ENCODE measurements around the gene MOCOS. TPM values are rescaled to one million over a fixed set of nuclear protein-coding genes. Genes with fewer than 3 reads are reported as not detected.
A peak's percentile ranks its signal among the peaks of the same experiment; 100 is the strongest.

Gene MOCOS
- total RNA-seq, 4 donors from 2014 or later: 0.46 to 2.8 (median 0.73) TPM

DNA sequence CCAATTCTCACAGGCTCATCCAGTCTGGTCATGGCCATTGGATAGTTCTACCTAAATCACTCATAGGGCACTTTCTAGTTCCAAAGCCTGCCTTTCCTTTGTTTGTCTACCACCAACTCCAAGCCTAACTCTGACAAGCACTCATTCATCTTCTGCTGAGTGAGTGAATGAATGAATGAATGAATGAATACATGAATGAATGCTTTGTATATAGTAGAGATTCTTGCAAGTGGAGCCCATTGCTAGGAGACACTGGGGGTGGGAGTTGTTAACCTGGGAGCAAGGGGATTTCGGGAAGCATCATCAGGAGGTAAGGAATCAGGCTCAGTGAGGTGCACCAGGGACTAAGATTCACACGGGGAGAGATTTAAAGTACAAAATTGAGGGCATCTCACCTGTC is 3.3 kb upstream of the MOCOS start:
- ATAC-seq: no peak
- no peak for DNase-seq
- TF ChIP-seq, protein P1, sequence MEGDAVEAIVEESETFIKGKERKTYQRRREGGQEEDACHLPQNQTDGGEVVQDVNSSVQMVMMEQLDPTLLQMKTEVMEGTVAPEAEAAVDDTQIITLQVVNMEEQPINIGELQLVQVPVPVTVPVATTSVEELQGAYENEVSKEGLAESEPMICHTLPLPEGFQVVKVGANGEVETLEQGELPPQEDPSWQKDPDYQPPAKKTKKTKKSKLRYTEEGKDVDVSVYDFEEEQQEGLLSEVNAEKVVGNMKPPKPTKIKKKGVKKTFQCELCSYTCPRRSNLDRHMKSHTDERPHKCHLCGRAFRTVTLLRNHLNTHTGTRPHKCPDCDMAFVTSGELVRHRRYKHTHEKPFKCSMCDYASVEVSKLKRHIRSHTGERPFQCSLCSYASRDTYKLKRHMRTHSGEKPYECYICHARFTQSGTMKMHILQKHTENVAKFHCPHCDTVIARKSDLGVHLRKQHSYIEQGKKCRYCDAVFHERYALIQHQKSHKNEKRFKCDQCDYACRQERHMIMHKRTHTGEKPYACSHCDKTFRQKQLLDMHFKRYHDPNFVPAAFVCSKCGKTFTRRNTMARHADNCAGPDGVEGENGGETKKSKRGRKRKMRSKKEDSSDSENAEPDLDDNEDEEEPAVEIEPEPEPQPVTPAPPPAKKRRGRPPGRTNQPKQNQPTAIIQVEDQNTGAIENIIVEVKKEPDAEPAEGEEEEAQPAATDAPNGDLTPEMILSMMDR (IDR thresholded peaks at IDR 0.05 in 4 of 5, conservative IDR thresholded peaks at IDR 0.05 in 1 of 5): no peak
- TF ChIP-seq POLR2A (IDR thresholded peaks at IDR 0.05): no peak
- H3K27me3 ChIP-seq: peaks cover 5 to 19% (median 19%) of the 10 kb centered on the region in 3 donors
- intact Hi-C loops (cut with DNase I; ENCODE audit: low total_unique reads): loop anchor here (10.0 kb wide), 1 partner anchor 101 kb away; no protein-coding TSS in a partner anchor
- no peak overlapping the region for H3K4me3 ChIP-seq
- in situ Hi-C loops (cut with MboI; ENCODE audit: low sequenced_read_pairs in 4 of 4): no loop called here
- peaks cover 8 to 13% of the 10 kb centered on the region in 2 donors for H3K4me1 ChIP-seq
- no peaks in the 10 kb centered on the region for H3K9me3 ChIP-seq
- H3K36me3 ChIP-seq: no peaks in the 10 kb centered on the region
- H3K27ac ChIP-seq: no peak overlapping the region

DNA sequence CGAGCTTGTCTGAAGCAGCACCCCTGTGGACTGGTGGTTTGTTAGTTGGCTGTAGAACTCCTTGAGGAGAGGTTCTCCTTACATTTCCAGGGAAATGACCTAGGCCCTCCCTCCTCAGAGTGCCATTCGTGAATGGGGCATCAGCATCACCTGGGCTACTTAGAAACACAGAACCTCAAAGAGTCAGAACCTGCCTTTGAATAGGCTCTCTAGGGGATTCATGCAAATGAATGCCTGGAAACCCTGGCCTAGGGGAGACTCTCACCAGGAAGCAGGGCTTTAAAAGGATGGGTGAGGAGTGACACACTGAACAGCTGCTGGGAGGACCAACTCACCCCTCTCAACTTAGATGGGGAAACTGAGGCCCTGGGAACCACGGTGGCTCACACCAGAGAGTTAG is 2.1 kb upstream of the MOCOS start:
- H3K4me3 ChIP-seq: no peak overlapping the region
- TF ChIP-seq POLR2A (IDR thresholded peaks at IDR 0.05): no peak
- TF ChIP-seq, protein P1 (IDR thresholded peaks at IDR 0.05 in 4 of 5, conservative IDR thresholded peaks at IDR 0.05 in 1 of 5): no peak
- DNase-seq: no peak
- no peaks in the 10 kb centered on the region for H3K36me3 ChIP-seq
- ATAC-seq: no peak
- in situ Hi-C loops (cut with MboI; ENCODE audit: low sequenced_read_pairs in 4 of 4) (no loop called here), intact Hi-C loops (cut with DNase I; ENCODE audit: low total_unique reads) (loop anchor here (5.0 to 10.0 kb wide), 3 partner anchors 100 to 387 kb away; partner anchors contain the start of gene RPRD1A)
- H3K27me3 ChIP-seq: peaks cover 5 to 19% (median 19%) of the 10 kb centered on the region in 3 donors
- no peak overlapping the region for H3K27ac ChIP-seq
- H3K9me3 ChIP-seq: no peaks in the 10 kb centered on the region
- peaks cover 7 to 8% of the 10 kb centered on the region in 2 donors for H3K4me1 ChIP-seq

DNA sequence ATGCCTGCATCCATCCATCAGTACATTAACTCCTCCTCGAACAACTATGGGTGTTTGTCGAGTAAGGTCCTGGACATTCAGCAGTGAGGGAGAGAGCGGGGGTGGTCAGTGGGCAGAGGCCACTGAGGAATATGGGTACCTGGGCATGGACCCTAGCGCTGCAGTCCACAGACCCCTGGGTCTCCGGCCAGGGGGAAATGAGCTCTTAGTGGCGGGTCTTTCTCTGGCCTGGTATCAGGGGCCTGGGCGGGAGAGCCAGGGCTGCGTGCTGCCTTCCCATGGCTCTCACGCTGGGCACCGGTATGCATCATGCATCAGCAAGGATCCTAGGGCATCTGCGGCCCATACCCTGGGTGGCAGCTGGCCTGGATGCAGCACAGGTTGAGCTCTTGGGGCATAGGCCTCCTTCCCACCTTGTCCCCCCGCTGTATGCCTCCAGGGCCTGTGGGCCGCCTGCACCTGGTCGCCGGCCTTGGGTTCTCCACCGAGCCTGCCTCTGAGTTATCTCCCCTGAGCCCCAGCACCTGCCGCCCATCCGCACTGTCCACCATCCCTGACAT is 1.3 kb upstream of the MOCOS start:
- H3K27me3 ChIP-seq: peaks cover 5 to 19% (median 19%) of the 10 kb centered on the region in 3 donors
- in situ Hi-C loops (cut with MboI; ENCODE audit: low sequenced_read_pairs in 4 of 4): no loop called here
- H3K36me3 ChIP-seq: no peaks in the 10 kb centered on the region
- no peak overlapping the region for H3K27ac ChIP-seq
- peak overlapping the region in 1 of 4 donors; percentile 66 for H3K4me3 ChIP-seq
- no peaks in the 10 kb centered on the region for H3K9me3 ChIP-seq
- no peak for ATAC-seq
- intact Hi-C loops (cut with DNase I; ENCODE audit: low total_unique reads): loop anchor here (5.0 to 10.0 kb wide), 3 partner anchors 99 to 386 kb away; partner anchors contain the start of gene RPRD1A
- no peak for DNase-seq
- H3K4me1 ChIP-seq: peaks cover 4 to 8% of the 10 kb centered on the region in 2 donors
- no peak for TF ChIP-seq POLR2A (IDR thresholded peaks at IDR 0.05)

DNA sequence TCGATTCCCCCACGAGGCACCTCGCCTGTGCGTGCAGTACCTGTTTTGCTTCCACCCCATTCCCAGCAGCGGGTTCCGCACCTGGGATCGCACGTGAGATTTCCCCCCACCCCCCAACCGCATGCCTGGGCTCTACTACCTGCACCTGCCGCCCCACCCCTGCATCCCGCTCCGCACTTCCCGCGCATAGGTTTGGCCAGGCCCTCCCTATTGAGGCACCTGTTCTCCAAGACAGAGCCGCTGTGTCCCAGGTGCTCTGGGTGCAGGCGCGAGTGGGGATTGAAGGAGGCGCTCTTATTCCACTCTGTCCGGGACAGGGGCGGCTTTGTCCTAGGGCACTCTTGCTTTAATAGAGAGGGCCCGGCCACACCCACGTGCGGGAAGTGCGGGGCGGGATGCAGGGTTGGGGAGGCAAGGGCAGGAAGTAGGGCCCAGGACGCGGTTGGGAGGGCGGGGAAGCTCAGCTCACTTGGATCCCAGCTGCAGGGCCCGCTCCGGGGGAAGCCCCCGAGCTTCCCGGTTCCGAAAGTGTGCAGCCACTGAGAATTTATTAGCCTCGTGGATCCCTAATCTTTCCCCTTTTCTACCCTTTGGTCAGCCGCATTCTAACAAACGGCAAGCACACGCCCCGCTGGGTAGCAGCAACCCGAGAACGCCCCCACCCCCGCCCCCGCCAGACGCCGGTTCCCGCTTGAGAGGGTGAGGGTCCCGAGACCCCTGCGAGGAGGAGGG is 670 bp upstream of the MOCOS start:
- no peaks in the 10 kb centered on the region for H3K36me3 ChIP-seq
- intact Hi-C loops (cut with DNase I; ENCODE audit: low total_unique reads): loop anchor here (5.0 to 10.0 kb wide), 3 partner anchors 98 to 386 kb away; partner anchors contain the start of gene RPRD1A
- peak in 1 of 2 donors; percentile 8 for ATAC-seq

More for the DNA sequence above, 670 bp upstream of the MOCOS start:
- Histone ChIP-seq H3K27me3 (peaks cover 5 to 19% (median 19%) of the 10 kb centered on the region in 3 donors), H3K27ac (peak overlapping the region in 1 of 4 donors; percentile 4), H3K4me3 (peak overlapping the region; percentile 66 to 83 (median 75)), H3K9me3 (no peaks in the 10 kb centered on the region), H3K4me1 (peaks cover 4 to 8% of the 10 kb centered on the region in 2 donors)
- TF ChIP-seq, protein P1 (IDR thresholded peaks at IDR 0.05 in 4 of 5, conservative IDR thresholded peaks at IDR 0.05 in 1 of 5): no peak
- TF ChIP-seq POLR2A (IDR thresholded peaks at IDR 0.05): no peak
- in situ Hi-C loops (cut with MboI; ENCODE audit: low sequenced_read_pairs in 4 of 4): no loop called here
- DNase-seq: peak in 1 of 2 donors; percentile 15
